ENCODE data around the gene GAS2L1.

DNA sequence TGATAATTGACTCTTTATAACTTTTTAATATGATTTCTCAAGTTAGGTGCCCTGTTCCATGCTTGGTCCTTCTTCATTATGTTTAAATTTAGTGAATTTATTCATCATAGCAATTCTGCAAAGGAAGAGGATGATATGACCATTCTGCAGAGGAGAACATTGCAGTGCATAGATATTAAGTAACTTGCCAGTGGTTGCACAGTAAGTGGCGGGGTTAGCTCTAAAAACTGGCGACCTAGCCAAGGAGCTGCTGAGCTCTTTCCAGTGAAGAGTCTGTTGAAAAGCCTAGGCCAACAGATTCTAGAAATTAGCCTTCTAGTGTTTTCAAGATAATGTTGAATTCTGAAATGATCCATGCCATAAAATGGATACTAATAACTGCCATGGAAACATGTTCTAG is 33.8 kb upstream of the GAS2L1 start:
- no peak for TF ChIP-seq POLR2AphosphoS5 (IDR thresholded peaks at IDR 0.05)
- TF ChIP-seq, protein P1, sequence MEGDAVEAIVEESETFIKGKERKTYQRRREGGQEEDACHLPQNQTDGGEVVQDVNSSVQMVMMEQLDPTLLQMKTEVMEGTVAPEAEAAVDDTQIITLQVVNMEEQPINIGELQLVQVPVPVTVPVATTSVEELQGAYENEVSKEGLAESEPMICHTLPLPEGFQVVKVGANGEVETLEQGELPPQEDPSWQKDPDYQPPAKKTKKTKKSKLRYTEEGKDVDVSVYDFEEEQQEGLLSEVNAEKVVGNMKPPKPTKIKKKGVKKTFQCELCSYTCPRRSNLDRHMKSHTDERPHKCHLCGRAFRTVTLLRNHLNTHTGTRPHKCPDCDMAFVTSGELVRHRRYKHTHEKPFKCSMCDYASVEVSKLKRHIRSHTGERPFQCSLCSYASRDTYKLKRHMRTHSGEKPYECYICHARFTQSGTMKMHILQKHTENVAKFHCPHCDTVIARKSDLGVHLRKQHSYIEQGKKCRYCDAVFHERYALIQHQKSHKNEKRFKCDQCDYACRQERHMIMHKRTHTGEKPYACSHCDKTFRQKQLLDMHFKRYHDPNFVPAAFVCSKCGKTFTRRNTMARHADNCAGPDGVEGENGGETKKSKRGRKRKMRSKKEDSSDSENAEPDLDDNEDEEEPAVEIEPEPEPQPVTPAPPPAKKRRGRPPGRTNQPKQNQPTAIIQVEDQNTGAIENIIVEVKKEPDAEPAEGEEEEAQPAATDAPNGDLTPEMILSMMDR (IDR thresholded peaks at IDR 0.05), result no peak

All from stomach (tissue), 4 donors.